ENCODE measurements around the gene LRRTM2. TPM values are rescaled to one million over a fixed set of nuclear protein-coding genes. Genes with fewer than 3 reads are reported as not detected.

The LRRTM2 gene
- total and polyA plus RNA-seq, 2 of the 4 experiments (the other 2 are of a cell fraction): 0.53 to 2.0 TPM

GRCh38 chr5:138895918-138896317 is 20.8 kb upstream of the LRRTM2 start:
- Histone ChIP-seq H2BK120ac (ENCODE audit: low read depth, low read length) (no peak overlapping the region), H3K79me1 (ENCODE audit: low read depth in 1 of 2, low read length in 2 of 2) (peaks cover 25 to 55% of the 10 kb centered on the region in 2 experiments), H4K20me1 (ENCODE audit: insufficient read depth, low read length) (peaks cover 6% of the 10 kb centered on the region), H2BK20ac (ENCODE audit: low read depth, low read length) (no peak overlapping the region), H3K18ac (ENCODE audit: low read depth, low read length) (no peak overlapping the region), H2BK5ac (ENCODE audit: low read depth, low read length, poor library complexity, severe bottlenecking) (no peak overlapping the region), H2AK9ac (replicated peaks; ENCODE audit: low read depth, low read length, poor library complexity) (no peak overlapping the region), H3K27ac (ENCODE audit: insufficient read depth, low read length) (no peak overlapping the region), H3K14ac (replicated peaks; ENCODE audit: low read depth, low read length) (no peak overlapping the region), H3K4me3 (ENCODE audit: insufficient read depth, low read depth, low read length) (no peak overlapping the region), H3K23ac (ENCODE audit: low read depth, low read length) (no peak overlapping the region), H4K91ac (ENCODE audit: insufficient read depth, low read depth, low read length) (no peak overlapping the region), H3K36me3 (ENCODE audit: control insufficient read depth, insufficient read depth, low read length) (peaks cover 13% of the 10 kb centered on the region), H3K4ac (ENCODE audit: low read depth, low read length) (no peak overlapping the region), H3K27me3 (ENCODE audit: control insufficient read depth, insufficient read depth, low read length) (no peaks in the 10 kb centered on the region), H4K5ac (ENCODE audit: low read depth, low read length) (no peak overlapping the region), H3K9ac (ENCODE audit: low read depth, low read length) (no peak overlapping the region), H2AK5ac (ENCODE audit: low read depth, low read length) (no peak overlapping the region), H2BK15ac (ENCODE audit: low read depth, low read length) (no peak overlapping the region), H3K56ac (ENCODE audit: extremely low read depth, insufficient read depth, low read length) (no peak overlapping the region), H3K9me1 (ENCODE audit: insufficient read depth, low read length) (peaks cover 6% of the 10 kb centered on the region; the same call in 1 of the 2 replicates), H3K4me1 (ENCODE audit: control insufficient read depth, insufficient read depth, low read length) (peaks cover 6% of the 10 kb centered on the region), H3K4me2 (ENCODE audit: low read depth, low read length) (no peak overlapping the region), H4K8ac (ENCODE audit: low read depth in 2 of 2, low read length in 2 of 2) (no peak overlapping the region), H3K9me3 (ENCODE audit: control insufficient read depth, insufficient read depth, low read length) (no peaks in the 10 kb centered on the region; the same call in 1 of the 2 replicates), H2AFZ (replicated peaks; ENCODE audit: low read length, poor library complexity) (no peak overlapping the region)
- in situ Hi-C loops (cut with MboI; ENCODE audit: low sequenced_read_pairs): no loop called here
- DNase-seq (no peak), ATAC-seq (ENCODE audit: low read depth) (no peak)
- dilution Hi-C loops (cut with HindIII; ENCODE audit: low sequenced_read_pairs, unreplicated experiment): no loop called here
- CTCF ChIA-PET: no interaction called here
- intact Hi-C loops (cut with micrococcal nuclease): no loop called here
- no CpG with 5 or more reads among the region's 1 CpG for WGBS, 2 experiments (ENCODE audit: extremely low coverage in 2 of 2, insufficient read length in 1 of 2)
- POLR2A ChIA-PET (ENCODE audit: unreplicated experiment): no interaction called here
- no peak for TF ChIP-seq MAFK (IDR thresholded peaks at IDR 0.05; ENCODE audit: low read depth, low read length)
- TF ChIP-seq CHD1 (IDR thresholded peaks at IDR 0.05; ENCODE audit: low read depth, low read length): no peak
- no peak for TF ChIP-seq MXI1 (IDR thresholded peaks at IDR 0.05; ENCODE audit: borderline replicate concordance, low read depth, low read length)
- TF ChIP-seq BHLHE40 (IDR thresholded peaks at IDR 0.05; ENCODE audit: low read depth, low read length): no peak
- no peak for TF ChIP-seq ELK1 (IDR thresholded peaks at IDR 0.05; ENCODE audit: borderline replicate concordance, low read depth, low read length)
- TF ChIP-seq CEBPB (IDR thresholded peaks at IDR 0.05; ENCODE audit: low read depth, low read length): no peak
- BruUV-seq (replicated peaks): no TSS peak
